MCF 10A (cell line): ENCODE data around the gene VPS36. TPM values are rescaled to one million over a fixed set of nuclear protein-coding genes. Genes with fewer than 3 reads are reported as not detected.

Experiments
- BruUV-seq: library from RNA; stranded (reverse); fragments of 400-500 nt; replicated peaks from 2 replicates; lab custom pipeline; 2021; lab: Mats Ljungman, UMichigan
- CTCF ChIA-PET: fragments of 300-600 bp; sonication (Branson Sonifier 250); formaldehyde crosslinking; extraction: SDS; loops from one replicate; lab custom pipeline; 2021; ENCODE audit warnings: antibody characterized with exemption, inconsistent platforms; lab: Yijun Ruan, JAX
- POLR2A ChIA-PET: fragments of 300-600, 350-650 bp; sonication (Branson Sonifier 250); formaldehyde crosslinking; extraction: SDS; loops from one replicate; lab custom pipeline; 2020; ENCODE audit warnings: antibody characterized with exemption, inconsistent platforms; lab: Yijun Ruan, JAX
- DNase-seq: peaks from one replicate; pipeline ENCODE4 v3.0.0-alpha.2; 2018; ENCODE audit not compliant: unreplicated experiment
- H3K27ac Mint-ChIP-seq: one replicate; pipeline ENCODE4 v1.8.0; 2022; ENCODE audit warnings: mild to moderate bottlenecking, low read depth, mixed read lengths; ENCODE audit not compliant: unreplicated experiment
- H3K27me3 Mint-ChIP-seq: one replicate; pipeline ENCODE4 v1.8.0; 2022; ENCODE audit warnings: mixed read lengths; ENCODE audit not compliant: insufficient read depth, unreplicated experiment
- H3K36me3 Mint-ChIP-seq: one replicate; pipeline ENCODE4 v1.8.0; 2022; ENCODE audit warnings: mild to moderate bottlenecking, moderate library complexity, mixed read lengths; ENCODE audit not compliant: insufficient read depth, unreplicated experiment
- H3K4me1 Mint-ChIP-seq: one replicate; pipeline ENCODE4 v1.8.0; 2022; ENCODE audit warnings: mixed read lengths; ENCODE audit not compliant: insufficient read depth, unreplicated experiment
- H3K4me3 Mint-ChIP-seq: one replicate; pipeline ENCODE4 v1.8.0; 2022; ENCODE audit warnings: mild to moderate bottlenecking, moderate library complexity, mixed read lengths; ENCODE audit not compliant: unreplicated experiment
- H3K9me3 Mint-ChIP-seq: one replicate; pipeline ENCODE4 v1.8.0; 2022; ENCODE audit warnings: mixed read lengths; ENCODE audit not compliant: unreplicated experiment
- CTCF ChIP-seq: fragments of 200-600 bp; IDR thresholded peaks from one replicate; pipeline ENCODE4 v1.8.0; 2022; ENCODE audit warnings: antibody characterized with exemption, mild to moderate bottlenecking; ENCODE audit not compliant: unreplicated experiment
- intact Hi-C: fragments of 100-400 bp; cut with micrococcal nuclease; formaldehyde crosslinking; loops from 2 replicates; pipeline ENCODE4 v1.14.1; 2022
- total RNA-seq: library from RNA; stranded (reverse); gene quantifications from 2 replicates; pipeline ENCODE4 v1.2.3, GENCODE V29; 2022

The VPS36 gene
- total RNA-seq, 1 experiment from 2014 or later: 43.4 TPM

- intact Hi-C loops: no loop called here
- no peaks in the 10 kb centered on the region for H3K9me3 Mint-ChIP-seq
- ChIA-PET CTCF (interaction anchor here (1.3 to 2.3 kb wide), 2 partner anchors 44 to 63 kb away, joined by 6 to 8 read pairs; partner anchors contain the start of gene VPS36), POLR2A (interaction anchor here (0.6 to 5.3 kb wide), 5 partner anchors 9 to 63 kb away, joined by 4 to 52 read pairs (median 20); partner anchors contain the start of gene VPS36)
- peak overlapping the region; percentile 86 for H3K4me3 Mint-ChIP-seq
- H3K36me3 Mint-ChIP-seq: peaks cover 36% of the 10 kb centered on the region
- H3K4me1 Mint-ChIP-seq: peaks cover 11% of the 10 kb centered on the region
- H3K27me3 Mint-ChIP-seq: no peaks in the 10 kb centered on the region
- H3K27ac Mint-ChIP-seq: peak overlapping the region; percentile 82
- no peak for DNase-seq
- TSS peak; percentile 27 for BruUV-seq
- TF ChIP-seq CTCF: no peak
Observed at GRCh38 chr13:52406629-52407028, 43.8 kb downstream of the VPS36 start.

- TF ChIP-seq CTCF: no peak
Observed at GRCh38 chr13:52405767-52406494, 44.5 kb downstream of the VPS36 start, which contains the start of gene THSD1. Gene THSD1 (minus strand): TSS chr13:52406172. CDS start chr13:52402600, 3,572 bp downstream.

GRCh38 chr13:52405369-52405766 lies 45.1 kb downstream of the VPS36 start:
- TF ChIP-seq CTCF: no peak
- Mint-ChIP-seq H3K36me3 (peaks cover 30% of the 10 kb centered on the region), H3K9me3 (no peaks in the 10 kb centered on the region), H3K4me1 (peaks cover 10% of the 10 kb centered on the region), H3K27me3 (no peaks in the 10 kb centered on the region), H3K27ac (peak overlapping the region; percentile 82), H3K4me3 (peak overlapping the region; percentile 86)
- ChIA-PET POLR2A (interaction anchor here (0.7 to 5.3 kb wide), 13 partner anchors 11 to 247 kb away, joined by 3 to 52 read pairs (median 6); partner anchors contain the start of genes SUGT1 and VPS36), CTCF (interaction anchor here (0.6 to 2.4 kb wide), 8 partner anchors 11 to 1118 kb away, joined by 3 to 27 read pairs (median 4); partner anchors contain the start of gene VPS36)
- intact Hi-C loops: loop anchor here (2.0 kb wide), 2 partner anchors 45 to 57 kb away; partner anchors contain the start of gene VPS36
- TSS peak; percentile 40 for BruUV-seq
- DNase-seq: peak; percentile 35

More at GRCh38 chr13:52405767-52406494, 44.5 kb downstream of the VPS36 start, which contains the start of gene THSD1:
- Mint-ChIP-seq H3K4me1 (peaks cover 10% of the 10 kb centered on the region), H3K4me3 (peak within 1 kb of the TSS; percentile 86), H3K36me3 (peaks cover 30% of the 10 kb centered on the region), H3K9me3 (no peaks in the 10 kb centered on the region), H3K27ac (peak within 1 kb of the TSS; percentile 82), H3K27me3 (no peaks in the 10 kb centered on the region)
- POLR2A ChIA-PET: interaction anchor here (0.7 to 5.3 kb wide), 12 partner anchors 10 to 246 kb away, joined by 3 to 52 read pairs (median 6); partner anchors contain the start of genes SUGT1 and VPS36
- DNase-seq: peak; percentile 44
- intact Hi-C loops: loop anchor here (2.0 kb wide), 2 partner anchors 45 to 57 kb away; partner anchors contain the start of gene VPS36
- CTCF ChIA-PET: interaction anchor here (0.6 to 2.4 kb wide), 7 partner anchors 11 to 1119 kb away, joined by 3 to 27 read pairs (median 4); partner anchors contain the start of gene VPS36
- BruUV-seq: no TSS peak

GRCh38 chr13:52399708-52400107 lies 50.7 kb downstream of the VPS36 start:
- POLR2A ChIA-PET: interaction anchor here (0.8 to 1.4 kb wide), 2 partner anchors 47 to 57 kb away, joined by 3 to 5 read pairs; no protein-coding TSS in a partner anchor
- H3K4me3 Mint-ChIP-seq: no peak overlapping the region
- BruUV-seq: no TSS peak
- H3K36me3 Mint-ChIP-seq: peaks cover 31% of the 10 kb centered on the region
- H3K27me3 Mint-ChIP-seq: no peaks in the 10 kb centered on the region
- peaks cover 14% of the 10 kb centered on the region for H3K4me1 Mint-ChIP-seq
- intact Hi-C loops: no loop called here
- H3K9me3 Mint-ChIP-seq: no peaks in the 10 kb centered on the region
- CTCF ChIA-PET: interaction anchor here (1.0 to 2.1 kb wide), 2 partner anchors 49 to 51 kb away, joined by 3 to 6 read pairs; partner anchors contain the start of gene VPS36
- no peak overlapping the region for H3K27ac Mint-ChIP-seq
- peak; percentile 42 for DNase-seq
- no peak for TF ChIP-seq CTCF
